Islet of Langerhans (tissue), 1 donor: Measurements from ENCODE around the gene ELOVL5.
"Not testable (repeated sequence)": the region's sequence is repeated elsewhere in the genome, so short reads cannot be mapped to it uniquely, and the experiment has no call there.

Source experiments
- FAIRE-seq: peaks from one replicate; lab custom pipeline; 2011; peaks lifted over from hg19 to GRCh38; lab: Jason Lieb, UNC

The ELOVL5 gene

DNA sequence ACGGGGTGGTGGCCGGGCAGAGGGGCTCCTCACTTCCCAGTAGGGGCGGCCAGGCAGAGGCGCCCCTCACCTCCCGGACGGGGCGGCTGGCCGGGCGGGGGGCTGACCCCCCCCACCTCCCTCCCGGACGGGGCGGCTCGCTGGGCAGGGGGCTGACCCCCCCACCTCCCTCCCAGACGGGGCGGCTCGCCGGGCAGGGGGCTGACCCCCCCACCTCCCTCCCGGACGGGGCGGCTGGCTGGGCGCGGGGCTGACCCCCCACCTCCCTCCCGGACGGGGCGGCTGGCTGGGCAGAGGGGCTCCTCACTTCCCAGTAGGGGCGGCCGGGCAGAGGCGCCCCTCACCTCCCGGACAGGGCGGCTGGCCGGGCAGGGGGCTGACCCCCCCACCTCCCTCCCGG, 43.8 kb downstream of the ELOVL5 start:
- not testable (repeated sequence) for FAIRE-seq

DNA sequence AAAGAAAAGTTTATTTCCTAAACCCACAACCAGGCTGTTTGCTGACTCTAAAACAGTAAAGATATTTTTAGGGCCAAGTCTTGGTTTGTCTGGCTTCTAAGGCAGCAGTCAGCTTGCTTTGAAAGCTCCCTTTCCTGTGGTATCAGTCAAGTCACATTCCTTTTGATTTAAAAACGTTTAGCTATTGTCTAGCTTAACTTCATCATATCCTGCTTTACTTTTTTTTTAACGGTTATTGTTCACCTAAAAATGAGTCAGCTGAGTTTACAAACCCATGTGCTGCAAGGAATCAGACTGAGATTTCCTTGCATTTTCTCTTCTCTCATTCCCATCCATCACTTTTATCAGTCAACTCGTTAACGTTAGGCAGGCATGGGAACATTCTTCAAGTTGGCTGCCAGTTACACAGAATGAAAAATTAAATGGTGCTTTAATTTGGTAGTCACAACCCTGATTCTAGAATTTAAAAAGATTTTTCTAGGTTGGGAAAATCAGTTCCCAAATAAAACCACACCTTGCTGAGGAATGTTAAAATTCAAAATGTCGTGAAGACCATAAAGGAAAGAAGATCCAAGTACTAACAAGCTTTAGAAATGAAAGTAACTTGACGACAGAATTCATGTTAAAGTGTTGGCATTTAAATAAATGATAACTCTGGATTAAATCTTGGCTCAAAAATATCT, 45.9 kb downstream of the ELOVL5 start:
- no peak for FAIRE-seq

- no peak for FAIRE-seq
Observed at GRCh38 chr6:53301801-53302537, 46.8 kb downstream of the ELOVL5 start.

DNA sequence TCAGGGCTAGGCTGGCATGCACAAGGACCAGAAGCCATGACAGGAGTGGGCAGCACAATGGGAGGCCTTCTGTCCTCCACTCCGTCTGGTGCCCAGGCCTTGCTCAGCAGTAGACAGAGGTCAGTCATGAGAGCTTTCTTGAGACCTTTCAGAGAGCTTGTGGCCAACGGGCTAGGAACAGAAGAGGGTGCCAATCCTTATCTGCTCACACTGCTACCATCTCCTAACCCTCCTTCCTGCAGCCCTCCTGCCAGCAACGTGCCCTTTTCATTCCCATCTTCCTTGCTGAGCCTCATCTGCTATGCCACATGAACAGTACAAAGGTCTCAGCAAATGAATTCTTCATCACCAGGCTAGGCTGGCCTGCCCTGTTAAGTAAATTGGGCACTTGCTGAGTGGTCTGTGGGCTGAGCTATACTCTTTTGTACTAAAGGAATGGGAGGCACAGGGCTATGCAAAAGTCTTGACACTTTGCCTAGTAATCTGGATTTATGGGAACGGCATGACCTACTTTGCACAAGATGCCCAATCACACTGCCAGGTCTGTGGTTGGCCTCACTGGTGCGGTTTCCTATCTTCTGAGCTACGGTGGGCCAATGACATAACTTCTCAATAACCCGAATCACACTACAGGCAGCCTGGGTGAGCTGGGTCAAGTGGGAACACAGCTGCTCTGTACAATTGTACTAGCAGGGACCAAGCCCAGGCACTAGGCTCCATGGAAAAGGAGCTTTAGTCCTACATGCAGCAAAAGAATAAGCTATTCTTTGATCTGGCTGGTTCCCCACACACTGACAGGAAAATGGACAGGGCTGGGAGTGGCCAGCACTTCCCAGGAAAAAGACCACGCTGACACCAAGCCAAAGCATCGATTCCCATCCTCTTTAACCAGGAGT, 47.8 kb downstream of the ELOVL5 start:
- FAIRE-seq = no peak

DNA sequence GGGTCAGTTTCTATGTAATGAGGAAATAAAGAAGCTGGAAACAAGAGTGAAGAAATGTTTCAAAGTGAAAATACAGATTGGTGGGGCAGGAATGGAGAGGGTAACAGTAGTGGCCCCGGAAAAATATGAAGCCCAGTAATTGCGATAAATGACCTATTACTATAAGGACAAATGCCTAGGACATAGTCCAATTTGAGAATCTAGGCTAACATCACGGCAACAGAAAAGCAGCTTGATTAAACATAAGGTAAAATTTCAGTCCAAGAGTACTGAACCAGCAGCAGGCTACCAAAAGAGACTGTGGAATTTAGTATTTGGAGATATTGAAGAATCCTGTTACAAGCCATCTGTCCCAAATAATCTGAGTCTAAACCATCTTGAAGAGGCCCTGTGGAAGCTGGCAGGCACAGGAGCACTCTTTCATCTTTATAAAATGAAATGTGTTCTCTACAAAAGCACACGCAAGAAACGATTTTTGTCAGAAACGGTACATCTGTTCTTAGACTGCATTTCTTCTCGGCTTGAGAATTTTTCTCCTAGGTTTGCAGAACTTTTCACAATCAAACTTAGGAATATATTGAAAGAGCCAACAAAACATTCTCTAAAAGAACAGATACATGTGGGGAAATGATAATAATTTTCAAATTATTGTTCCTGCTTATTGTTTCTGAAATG, 49.3 kb downstream of the ELOVL5 start:
- FAIRE-seq = no peak

DNA sequence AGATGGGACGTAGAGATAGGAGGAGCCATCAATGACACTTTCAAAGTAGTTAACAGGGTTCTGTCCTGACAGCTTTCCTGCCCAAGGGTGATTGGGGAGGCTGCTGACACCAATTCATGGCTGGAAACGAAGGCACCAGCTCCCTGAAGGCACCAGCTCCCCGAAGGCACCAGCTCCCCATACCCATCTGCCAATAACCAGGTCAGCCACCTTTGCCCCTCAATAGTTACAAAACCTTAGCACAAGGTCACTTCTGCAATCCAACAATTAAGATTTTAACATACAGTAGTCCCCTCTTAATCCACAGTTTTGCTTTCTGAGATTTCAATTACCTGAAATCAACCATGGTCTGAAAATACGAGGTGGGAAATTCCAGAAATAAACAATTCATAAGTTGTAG, 51.7 kb downstream of the ELOVL5 start:
- no peak for FAIRE-seq

DNA sequence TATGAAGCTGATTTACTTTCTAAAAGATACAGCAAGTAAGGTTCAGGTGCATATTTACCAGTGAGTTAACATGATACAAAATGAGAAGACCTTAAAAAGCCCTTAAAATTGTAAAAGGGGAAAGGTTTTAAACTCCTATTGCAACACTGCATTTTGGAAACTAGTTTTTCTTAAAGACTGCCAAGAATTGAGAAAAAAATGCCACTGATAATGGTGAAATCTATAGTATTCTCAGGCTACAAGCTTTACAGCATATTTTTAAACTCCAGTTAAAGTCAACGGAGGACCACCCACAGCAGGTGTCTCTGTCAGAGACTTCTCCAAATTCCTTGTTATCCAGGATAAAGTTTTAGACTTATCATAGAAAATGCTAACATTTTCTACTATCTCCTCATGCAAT, 53.6 kb downstream of the ELOVL5 start:
- FAIRE-seq = no peak

DNA sequence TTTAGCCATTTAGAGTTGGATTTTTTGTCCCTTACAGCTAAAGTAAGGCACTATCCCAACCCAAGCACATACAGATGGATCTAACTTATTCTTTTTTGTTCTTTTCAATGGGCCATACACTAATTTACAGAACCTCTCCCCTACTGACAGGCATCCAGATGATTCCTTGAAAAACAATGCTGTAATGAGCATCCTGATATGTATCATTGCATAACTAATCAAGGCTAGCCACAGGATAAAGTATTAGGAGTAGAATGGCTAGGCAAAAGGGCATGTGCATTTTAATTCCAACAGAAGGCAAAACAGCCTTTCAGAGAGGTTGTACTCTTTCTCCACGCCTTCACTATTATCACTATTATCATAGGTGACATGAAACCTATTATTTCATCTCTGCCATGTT, 54.1 kb downstream of the ELOVL5 start:
- FAIRE-seq = no peak

DNA sequence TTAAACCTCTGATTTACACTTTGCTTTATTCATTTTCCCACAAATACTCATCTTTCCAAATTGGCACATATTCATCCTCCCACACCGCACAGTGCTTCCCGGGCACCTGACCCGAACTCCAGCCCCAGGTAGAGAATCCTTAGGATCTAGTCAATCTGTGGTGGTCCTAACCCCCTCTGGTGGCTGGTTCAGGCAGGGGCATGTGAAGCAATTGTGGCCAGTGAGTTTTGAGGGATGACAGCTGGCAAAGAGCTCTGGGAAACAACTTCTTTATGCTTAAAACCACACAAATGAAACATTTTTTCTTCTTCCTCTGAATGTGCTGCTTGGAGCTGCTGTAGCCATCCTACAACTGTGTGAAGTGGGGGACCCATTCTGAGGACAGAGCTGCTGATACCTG, 54.7 kb downstream of the ELOVL5 start:
- FAIRE-seq = no peak

DNA sequence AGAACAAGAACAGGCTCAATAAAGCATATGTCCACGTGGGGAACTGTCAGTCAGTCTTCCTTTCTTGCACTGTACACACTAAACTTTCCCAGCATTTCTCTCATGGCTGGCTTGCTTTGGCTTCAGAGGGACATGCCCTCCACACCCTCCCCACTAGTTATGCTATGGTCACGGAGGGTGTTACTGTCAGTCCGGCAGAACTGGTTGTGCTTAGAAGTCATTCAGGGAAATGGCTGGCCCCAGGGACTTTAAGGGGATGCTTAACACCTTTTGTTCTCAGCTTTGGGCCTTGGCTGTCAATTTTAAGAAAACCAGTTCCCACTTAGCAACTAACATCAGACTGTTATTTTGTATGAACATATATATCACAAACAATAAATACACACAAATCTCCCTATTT, 55.1 kb downstream of the ELOVL5 start:
- FAIRE-seq = no peak

- no peak for FAIRE-seq
Observed at GRCh38 chr6:53290537-53291510, 57.9 kb downstream of the ELOVL5 start.

DNA sequence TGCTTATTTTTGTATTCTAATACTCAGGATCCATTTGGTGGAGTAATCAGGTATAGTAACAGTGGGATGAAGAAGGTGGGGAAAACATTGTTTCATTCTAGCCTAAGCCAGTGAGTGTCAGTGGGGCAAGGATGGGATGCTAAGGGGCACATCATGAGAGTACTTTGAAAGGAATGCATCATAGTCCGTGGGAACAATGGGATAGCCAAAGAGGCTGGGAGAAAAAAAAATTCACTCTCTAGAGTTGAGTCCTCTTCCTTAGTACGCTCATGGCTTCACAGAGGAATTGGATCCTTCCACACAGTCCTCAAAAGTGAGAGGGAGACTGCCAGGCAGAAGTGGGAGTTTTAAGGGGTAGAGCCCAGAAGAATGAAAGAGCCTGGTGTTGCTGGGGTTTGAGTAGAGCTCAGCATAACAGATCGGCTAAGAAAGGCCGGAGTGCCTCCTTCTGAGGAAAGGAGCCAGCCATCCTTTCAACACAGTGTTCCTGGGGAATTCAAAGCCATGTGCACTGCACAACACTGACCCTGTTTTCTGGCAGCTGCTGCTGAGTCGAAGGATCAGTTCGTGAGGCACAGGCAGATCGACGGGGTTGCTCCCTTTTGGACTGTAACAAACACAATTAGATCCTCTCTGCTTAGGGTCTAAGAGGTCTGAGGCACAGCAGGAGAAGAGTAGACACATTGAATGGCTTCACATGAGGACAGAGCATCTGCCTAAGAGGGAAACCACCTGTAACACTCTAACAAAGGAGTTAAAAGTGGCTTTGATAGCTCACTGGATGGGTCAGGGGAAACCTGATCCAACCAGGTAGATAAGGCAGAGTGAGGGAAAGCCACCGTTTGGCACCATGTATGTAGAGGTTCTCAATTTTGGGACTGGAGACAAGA, 61.2 kb downstream of the ELOVL5 start:
- FAIRE-seq = no peak

DNA sequence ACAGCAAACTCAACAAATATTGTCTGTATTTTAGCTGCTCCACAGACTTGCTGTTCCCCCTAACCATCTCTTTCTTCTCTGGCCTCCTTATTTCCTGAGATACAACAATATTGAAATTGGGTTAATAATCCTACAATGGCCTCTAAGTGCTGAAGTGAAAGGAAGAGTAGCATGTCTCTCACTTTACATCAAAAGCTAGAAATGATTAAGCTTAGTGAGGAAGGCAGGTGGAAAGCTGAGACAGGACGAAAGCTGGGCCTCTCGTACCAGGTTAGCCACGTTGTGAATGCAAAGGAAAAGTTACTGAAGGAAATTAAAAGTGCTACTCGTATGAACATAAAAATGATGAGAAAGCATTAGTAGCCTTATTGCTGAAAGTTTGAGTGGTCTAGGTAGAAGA, 63.8 kb downstream of the ELOVL5 start:
- FAIRE-seq = no peak

- FAIRE-seq = no peak
Observed at GRCh38 chr6:53282741-53283140, 66.0 kb downstream of the ELOVL5 start.

DNA sequence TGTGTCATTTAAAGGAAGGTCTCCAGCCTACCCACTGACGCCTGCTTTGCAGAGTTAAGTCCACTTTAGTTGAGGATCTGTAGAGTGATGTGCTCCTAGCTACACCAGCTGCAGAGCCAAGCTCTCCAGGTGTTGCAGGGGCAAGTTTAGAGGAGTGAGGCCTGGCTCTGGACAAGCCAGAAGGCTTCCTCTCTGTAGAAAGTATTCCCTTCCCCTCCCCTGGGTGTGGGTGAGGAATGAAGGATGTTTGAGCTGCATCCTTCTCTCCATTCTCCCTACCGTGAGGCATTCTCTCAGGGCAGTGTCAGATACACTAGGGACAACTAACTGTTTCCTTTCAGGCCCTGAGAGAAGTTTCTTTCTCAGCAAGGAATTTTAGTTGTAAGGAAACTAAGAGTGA, 66.5 kb downstream of the ELOVL5 start:
- no peak for FAIRE-seq

DNA sequence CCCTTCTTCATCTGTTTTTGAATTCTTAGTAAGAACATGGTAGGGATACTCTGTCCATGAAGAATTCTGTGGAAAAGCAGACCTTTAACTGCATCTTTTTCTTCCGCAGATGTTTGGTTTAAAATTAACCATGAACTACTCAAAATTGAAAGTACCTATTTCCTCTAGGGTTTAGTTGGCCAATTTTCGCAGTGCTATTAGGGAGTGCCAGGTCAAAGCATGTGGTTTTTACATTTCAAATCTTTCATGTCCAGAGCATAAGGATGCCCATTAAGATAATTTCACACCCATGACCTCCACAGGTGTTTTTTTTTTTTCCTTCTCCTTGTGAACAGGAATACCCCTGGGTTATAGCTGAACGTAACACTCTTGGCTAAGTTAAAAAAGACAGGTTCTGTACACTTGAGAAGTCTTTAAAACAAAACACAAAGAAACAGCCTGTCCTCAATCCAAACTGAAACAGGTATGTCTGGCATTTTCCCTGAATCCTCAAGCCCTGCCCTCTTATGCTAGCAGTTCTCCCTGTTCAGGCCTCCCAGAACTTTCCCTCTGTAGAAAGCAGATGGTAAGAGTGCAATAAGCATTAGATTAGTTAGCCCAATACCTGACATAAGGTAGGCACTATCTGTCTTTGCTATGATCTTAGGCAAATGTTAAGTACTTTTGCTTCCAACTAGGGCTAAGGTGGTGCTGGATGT, 67.1 kb downstream of the ELOVL5 start:
- FAIRE-seq = no peak

- FAIRE-seq = no peak
Observed at GRCh38 chr6:53280207-53280606, 68.5 kb downstream of the ELOVL5 start.

- FAIRE-seq = no peak
Observed at GRCh38 chr6:53279293-53279692, 69.5 kb downstream of the ELOVL5 start.

DNA sequence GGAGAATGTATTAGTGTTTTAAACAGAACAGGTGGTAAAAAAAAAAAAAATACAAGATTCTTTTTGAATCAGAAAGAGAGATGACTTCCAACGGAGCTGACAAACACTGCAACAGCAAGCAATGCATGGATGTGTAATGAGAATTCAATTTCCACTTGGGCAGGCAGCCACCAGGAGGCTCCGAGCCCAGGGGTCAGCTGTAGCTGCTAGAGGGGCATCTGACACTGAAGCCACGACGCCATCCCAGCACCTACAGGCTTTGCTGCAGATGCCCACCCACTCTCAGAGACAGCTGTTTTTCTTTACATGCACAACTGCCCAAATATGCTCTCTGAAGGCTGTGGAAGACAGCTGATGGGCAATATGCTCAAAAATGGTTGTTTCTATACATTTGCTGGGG, 75.4 kb downstream of the ELOVL5 start:
- no peak for FAIRE-seq

- FAIRE-seq = no peak
Observed at GRCh38 chr6:53269827-53270226, 78.9 kb downstream of the ELOVL5 start.
